Measurements from ENCODE around the gene POLR2B.
A peak's percentile ranks its signal among the peaks of the same experiment; 100 is the strongest.
"Not testable (repeated sequence)": the region's sequence is repeated elsewhere in the genome, so short reads cannot be mapped to it uniquely, and the experiment has no call there.

The POLR2B gene

DNA sequence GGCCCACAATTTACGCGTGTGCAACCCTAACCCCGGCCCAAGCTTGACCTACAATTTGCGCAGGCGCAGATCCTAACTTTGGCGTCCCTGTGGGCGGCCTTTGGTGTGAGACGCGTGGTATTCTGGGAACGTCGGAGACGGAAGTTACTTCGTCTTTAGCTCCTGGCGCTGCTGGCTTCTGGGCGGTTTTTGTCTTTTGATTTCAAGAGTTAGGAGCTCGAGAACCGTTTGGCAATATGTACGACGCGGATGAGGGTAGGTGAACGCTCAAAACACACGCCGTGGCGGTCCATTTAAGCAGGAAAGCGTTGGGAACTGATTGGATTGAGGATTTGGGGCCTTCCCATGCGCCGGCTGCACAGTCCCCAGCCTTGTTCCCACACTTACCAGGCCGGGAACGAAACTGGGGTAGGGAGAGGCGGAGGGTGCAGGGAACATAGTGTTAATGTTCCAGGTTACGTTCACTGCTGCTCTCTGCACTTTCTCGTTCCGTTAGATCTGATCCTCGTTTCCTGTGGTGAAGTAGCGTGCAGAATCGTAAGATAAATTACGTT is at the start of gene POLR2B:
Gene POLR2B, plus strand, starts transcription at position 147 of the 554 bp plus-strand sequence. Its CDS starts 90 bp downstream, at position 237.
- DNase-seq (ENCODE audit: low read depth), result peak; percentile 87

DNA sequence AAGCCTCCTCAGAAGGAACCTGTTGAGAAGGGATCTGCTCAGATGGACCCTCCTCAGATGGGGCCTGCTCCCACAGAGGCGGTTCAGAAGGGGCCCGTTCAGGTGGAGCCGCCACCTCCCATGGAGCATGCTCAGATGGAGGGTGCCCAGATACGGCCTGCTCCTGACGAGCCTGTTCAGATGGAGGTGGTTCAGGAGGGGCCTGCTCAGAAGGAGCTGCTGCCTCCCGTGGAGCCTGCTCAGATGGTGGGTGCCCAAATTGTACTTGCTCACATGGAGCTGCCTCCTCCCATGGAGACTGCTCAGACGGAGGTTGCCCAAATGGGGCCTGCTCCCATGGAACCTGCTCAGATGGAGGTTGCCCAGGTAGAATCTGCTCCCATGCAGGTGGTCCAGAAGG is 48.1 kb upstream of the POLR2B start:
- DNase-seq (ENCODE audit: low read depth), result no peak

DNA sequence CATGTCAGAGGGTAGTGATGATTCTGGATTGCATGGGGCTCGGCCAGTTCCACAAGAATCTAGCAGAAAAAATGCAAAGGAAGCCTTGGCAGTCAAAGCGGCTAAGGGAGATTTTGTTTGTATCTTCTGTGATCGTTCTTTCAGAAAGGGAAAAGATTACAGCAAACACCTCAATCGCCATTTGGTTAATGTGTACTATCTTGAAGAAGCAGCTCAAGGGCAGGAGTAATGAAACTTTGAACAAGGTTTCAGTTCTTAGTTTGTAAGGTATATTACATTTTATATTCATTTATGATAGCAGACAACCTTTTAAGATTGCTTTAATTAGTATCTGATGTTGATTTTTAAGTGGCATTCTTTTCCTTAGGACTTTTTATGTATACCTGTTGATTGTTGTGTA is 46.8 kb upstream of the POLR2B start:
- no peak for DNase-seq (ENCODE audit: low read depth)

DNA sequence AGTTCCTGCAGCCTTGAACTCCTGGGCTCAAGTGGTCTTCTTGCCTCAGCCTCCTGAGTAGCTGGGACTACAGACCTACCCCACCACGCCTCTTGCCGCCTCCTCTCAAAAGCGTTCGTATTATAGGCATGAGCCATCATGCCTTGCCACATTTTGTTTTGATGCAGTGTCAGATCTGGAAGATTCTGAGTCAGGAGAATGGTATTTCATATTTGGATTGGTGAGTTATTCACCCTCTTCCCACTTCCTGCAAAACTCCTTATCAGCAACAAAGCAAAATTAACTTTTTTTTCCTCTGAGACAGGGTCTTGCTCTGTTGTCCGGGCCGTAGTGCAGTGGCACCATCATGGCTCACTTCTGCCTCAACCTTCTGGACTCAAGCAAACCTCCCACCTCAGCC is 41.4 kb upstream of the POLR2B start:
- no peak for DNase-seq (ENCODE audit: low read depth)

DNA sequence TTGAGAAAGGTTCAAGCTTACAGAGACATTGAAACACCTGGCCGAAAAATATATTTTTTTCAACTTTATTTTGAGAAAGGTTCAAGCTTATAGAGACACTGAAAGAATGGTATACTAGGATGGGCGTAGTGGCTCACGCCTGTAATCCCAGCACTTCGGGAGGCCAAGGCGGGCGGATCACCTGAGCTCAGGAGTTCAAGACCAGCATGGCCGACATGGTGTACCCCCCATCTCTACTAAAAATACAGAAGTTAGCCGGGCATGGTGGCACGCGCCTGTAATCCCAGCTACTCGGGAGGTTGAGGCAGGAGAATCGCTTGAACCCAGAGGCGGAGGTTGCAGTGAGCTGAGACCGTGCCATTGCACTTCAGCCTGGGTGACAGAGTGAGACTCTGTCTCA is 38.9 kb upstream of the POLR2B start:
- DNase-seq (ENCODE audit: low read depth), result not testable (repeated sequence)

DNA sequence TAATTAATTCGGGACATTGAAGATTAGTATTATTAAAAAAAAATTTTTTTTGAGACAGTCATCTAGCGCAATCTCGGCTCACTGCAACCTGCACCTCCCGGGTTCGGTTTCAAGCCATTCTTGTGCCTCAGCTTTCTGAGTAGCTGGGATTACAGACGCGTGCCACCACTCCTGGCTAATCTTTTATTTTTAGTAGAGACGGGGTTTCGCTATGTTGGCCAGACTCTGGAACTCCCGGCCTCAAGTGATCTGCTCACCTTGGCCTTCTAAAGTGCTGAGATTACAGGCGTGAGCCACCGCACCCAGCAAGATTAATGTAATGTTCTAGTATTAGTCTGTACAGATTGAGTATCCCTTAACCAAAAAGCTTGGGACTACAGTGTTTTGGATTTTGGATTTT is 38.3 kb upstream of the POLR2B start:
- DNase-seq (ENCODE audit: low read depth), result no peak

DNA sequence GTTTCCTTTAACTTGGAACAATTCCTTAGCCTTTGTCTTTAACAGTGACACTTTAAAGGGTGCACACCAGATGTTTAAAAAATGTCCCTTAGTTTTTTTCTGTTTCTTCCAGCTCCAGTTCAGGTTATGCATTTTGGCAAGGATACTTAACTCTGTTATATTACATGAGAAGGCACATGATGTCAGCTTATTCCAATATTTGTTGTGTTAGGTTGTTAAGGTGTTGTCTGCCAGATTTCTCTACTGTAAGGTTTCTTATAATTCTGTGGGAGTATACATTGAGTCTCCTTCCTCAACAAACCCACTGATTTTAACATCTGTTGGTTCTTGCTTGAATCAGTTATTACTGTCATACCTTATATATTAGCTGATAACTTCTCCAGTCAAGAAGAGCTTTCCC is 37.7 kb upstream of the POLR2B start:
- no peak for DNase-seq (ENCODE audit: low read depth)

DNA sequence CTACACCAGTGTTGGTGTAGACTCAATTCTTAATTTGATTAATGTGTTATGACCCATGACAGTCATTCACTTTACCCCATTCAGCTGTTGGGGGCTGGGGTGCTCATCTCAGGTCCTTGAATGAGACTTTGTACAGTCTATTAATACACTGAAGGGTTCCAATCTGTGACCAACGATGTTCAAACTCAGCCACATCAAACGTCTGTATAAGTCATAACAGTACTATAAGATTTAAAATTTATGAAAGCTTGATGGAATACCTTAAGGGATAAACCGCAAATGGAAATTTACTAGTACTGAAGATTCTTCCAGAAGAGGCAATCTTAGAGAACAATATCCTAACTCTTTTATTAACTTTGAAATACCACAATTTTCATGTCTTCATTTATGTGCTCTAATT is 37.3 kb upstream of the POLR2B start:
- DNase-seq (ENCODE audit: low read depth), result no peak

GRCh38 chr4:56953680-56954520 is 24.8 kb upstream of the POLR2B start:
- no peak for DNase-seq (ENCODE audit: low read depth)

GRCh38 chr4:56958111-56958517 is 20.6 kb upstream of the POLR2B start:
- no peak for DNase-seq (ENCODE audit: low read depth)

GRCh38 chr4:56959100-56959499 is 19.6 kb upstream of the POLR2B start:
- DNase-seq (ENCODE audit: low read depth), result no peak

- no peak for DNase-seq (ENCODE audit: low read depth)
Observed at GRCh38 chr4:56961107-56961500, 17.6 kb upstream of the POLR2B start.

DNA sequence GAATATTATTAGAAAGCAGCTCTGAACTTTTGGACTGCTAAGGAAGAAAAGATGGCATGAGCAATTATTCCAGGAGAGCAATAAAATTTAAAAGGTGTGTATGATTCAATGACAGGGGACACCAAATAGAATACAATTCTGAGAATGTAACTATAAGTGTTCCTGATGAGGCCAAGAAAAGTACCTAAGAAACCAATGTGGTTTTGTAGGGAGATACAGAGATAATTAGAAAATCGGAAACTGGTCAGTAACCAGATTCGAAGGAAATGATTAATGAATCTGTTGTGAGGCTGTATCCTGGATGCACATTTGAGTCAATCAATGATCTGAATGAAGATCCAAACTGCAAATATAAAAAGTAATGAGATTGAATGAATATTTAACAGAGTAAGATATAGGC is 7.3 kb upstream of the POLR2B start:
- DNase-seq (ENCODE audit: low read depth), result no peak

GRCh38 chr4:56972389-56972788 is 6.3 kb upstream of the POLR2B start:
- DNase-seq (ENCODE audit: low read depth), result no peak

GRCh38 chr4:56972809-56973208 is 5.9 kb upstream of the POLR2B start:
- no peak for DNase-seq (ENCODE audit: low read depth)

GRCh38 chr4:56973336-56973735 is 5.4 kb upstream of the POLR2B start:
- no peak for DNase-seq (ENCODE audit: low read depth)

- no peak for DNase-seq (ENCODE audit: low read depth)
Observed at GRCh38 chr4:56976283-56976836, 2.3 kb upstream of the POLR2B start.

DNA sequence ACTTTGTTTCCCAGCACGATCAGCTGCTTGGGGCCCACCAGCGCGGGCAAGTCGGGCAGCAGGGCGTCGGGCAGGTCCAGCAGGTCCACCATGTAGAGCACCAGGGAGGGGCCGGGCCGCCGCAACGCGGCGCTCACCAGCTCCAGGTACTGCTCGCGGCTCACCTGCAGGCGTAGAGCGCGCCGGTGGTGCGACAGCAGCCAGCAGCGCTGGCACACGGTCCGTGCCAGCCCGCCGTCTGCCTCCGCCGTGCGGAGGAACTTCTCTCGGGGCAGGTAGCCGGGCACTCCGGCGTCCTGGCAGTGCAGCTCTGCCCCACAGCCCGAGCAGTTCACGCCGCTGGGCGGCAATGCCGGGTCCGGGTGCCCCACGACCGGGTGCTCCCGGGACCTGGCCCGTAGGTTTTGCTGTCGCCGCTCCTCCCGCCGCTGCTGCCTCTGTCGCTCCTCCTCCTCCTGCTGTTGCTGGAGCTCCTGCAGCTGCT is 1.8 kb upstream of the POLR2B start:
- no peak for DNase-seq (ENCODE audit: low read depth)

DNA sequence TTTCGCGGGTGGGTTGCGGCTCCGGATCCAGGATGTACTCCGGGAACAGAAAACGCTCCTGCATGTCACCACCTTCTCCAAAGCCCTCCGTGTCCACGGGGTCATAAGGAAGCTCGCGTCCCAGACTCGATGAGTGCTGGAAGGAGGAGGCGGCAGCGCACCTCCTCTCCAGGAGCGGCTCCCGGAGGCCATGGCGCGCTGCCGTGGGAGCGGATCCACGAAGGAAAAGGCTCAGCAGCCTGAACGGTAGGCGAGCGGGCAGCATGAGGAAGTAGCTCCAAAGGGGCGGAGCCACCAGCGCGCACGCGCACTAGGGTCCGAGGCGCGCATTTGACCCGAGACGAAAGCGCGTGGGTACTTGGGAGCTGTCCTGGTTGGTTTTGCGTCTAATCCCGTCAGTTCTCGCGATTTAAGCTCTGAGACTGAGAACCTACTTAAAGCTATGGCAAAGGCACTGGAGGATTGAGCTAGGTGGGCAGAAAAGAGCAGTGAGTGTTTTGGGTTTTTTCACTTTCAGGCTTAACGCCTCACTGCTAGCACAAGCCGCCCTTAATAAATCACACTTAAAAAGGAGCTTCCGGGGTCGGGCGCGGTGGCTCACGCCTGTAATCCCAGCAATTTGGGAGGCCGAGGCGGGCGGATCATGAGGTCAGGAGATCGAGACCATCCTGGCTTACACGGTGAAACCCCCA is 1.2 kb upstream of the POLR2B start, which contains the start of gene NOA1:
Gene NOA1, minus strand, starts transcription at position 286 of the 692 bp plus-strand sequence. Its CDS starts 21 bp downstream, at position 265.
- DNase-seq (ENCODE audit: low read depth), result peak; percentile 97

GRCh38 chr4:56979421-56980072 is 851 bp downstream of the POLR2B start:
- peak; percentile 38 for DNase-seq (ENCODE audit: low read depth)

- no peak for DNase-seq (ENCODE audit: low read depth)
Observed at GRCh38 chr4:56981795-56982201, 3.1 kb downstream of the POLR2B start.

GRCh38 chr4:56986192-56986591 is 7.5 kb downstream of the POLR2B start:
- DNase-seq (ENCODE audit: low read depth), result no peak

All from activated T-cell treated with anti-CD3 and anti-CD28 coated beads for 24 hours (primary cell).